Left ventricle myocardium inferior (tissue), 1 donor: ENCODE results near the gene ANKRD22. TPM values are rescaled to one million over a fixed set of nuclear protein-coding genes. Genes with fewer than 3 reads are reported as not detected.

Experiments
- DNase-seq: peaks from one replicate; pipeline ENCODE4 v3.0.0-alpha.2; 2020
- H3K27ac ChIP-seq: fragments of 200-600 bp; replicated peaks from 2 replicates; pipeline ENCODE4 v1.8.0; 2021
- H3K27me3 ChIP-seq: fragments of 200-600 bp; 2 replicates; pipeline ENCODE4 v1.8.0; 2021; ENCODE audit warnings: low read depth
- H3K36me3 ChIP-seq: fragments of 200-600 bp; 2 replicates; pipeline ENCODE4 v1.8.0; 2021
- H3K4me1 ChIP-seq: fragments of 200-600 bp; 2 replicates; pipeline ENCODE4 v1.8.0; 2021
- H3K4me3 ChIP-seq: fragments of 200-600 bp; 2 replicates; pipeline ENCODE4 v1.8.0; 2021; ENCODE audit warnings: mild to moderate bottlenecking, moderate library complexity
- H3K9me3 ChIP-seq: fragments of 200-600 bp; replicated peaks from 2 replicates; pipeline ENCODE4 v1.8.0; 2021
- intact Hi-C: fragments of 100-400 bp; cut with micrococcal nuclease; formaldehyde crosslinking; loops from one replicate; pipeline ENCODE4 v1.11.0; 2022
- total RNA-seq: library from RNA; stranded (reverse); fragmentation: NEBNext Ultra II Directional; extraction: Animal tissue kit (Norgen Biotek cat#: 25700); gene quantifications from one replicate; pipeline ENCODE4 v1.2.1, GENCODE V29; 2021
- TF ChIP-seq, protein P1 (sequence below): fragments of 200-600 bp; IDR thresholded peaks from 2 replicates; pipeline ENCODE4 v1.8.0; 2021; ENCODE audit warnings: antibody characterized with exemption, mild to moderate bottlenecking, borderline replicate concordance
- donor health status: DM: no; HTN: yes; CAD: no; lungs with severe emphysema.

ANKRD22 gene
- total RNA-seq, 1 donor from 2014 or later: not detected

DNA sequence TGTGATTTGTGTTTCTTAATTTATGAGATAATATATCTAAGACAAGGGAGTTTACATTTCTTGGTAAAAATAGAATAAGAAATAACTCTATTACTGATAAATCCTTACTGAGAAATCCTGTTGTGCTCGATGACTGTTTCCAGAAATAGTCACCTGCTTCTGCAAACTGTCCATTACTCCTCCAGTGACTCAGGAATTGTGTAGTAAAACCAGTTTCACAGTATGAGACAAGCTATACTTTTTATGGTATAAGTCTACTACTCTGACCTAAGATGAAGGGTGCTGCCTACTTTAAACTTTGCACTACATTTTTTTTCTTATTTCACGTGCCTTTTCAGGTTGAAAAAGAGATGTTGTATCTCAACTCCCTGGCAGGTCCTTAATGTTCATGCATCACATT, 6.8 kb upstream of the ANKRD22 start:
- Histone ChIP-seq H3K4me1 (peaks cover 10% of the 10 kb centered on the region), H3K27me3 (peaks cover 1% of the 10 kb centered on the region), H3K9me3 (no peaks in the 10 kb centered on the region), H3K27ac (no peak overlapping the region), H3K36me3 (no peaks in the 10 kb centered on the region), H3K4me3 (no peak overlapping the region)
- TF ChIP-seq, protein P1, sequence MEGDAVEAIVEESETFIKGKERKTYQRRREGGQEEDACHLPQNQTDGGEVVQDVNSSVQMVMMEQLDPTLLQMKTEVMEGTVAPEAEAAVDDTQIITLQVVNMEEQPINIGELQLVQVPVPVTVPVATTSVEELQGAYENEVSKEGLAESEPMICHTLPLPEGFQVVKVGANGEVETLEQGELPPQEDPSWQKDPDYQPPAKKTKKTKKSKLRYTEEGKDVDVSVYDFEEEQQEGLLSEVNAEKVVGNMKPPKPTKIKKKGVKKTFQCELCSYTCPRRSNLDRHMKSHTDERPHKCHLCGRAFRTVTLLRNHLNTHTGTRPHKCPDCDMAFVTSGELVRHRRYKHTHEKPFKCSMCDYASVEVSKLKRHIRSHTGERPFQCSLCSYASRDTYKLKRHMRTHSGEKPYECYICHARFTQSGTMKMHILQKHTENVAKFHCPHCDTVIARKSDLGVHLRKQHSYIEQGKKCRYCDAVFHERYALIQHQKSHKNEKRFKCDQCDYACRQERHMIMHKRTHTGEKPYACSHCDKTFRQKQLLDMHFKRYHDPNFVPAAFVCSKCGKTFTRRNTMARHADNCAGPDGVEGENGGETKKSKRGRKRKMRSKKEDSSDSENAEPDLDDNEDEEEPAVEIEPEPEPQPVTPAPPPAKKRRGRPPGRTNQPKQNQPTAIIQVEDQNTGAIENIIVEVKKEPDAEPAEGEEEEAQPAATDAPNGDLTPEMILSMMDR: no peak
- intact Hi-C loops: no loop called here
- no peak for DNase-seq

DNA sequence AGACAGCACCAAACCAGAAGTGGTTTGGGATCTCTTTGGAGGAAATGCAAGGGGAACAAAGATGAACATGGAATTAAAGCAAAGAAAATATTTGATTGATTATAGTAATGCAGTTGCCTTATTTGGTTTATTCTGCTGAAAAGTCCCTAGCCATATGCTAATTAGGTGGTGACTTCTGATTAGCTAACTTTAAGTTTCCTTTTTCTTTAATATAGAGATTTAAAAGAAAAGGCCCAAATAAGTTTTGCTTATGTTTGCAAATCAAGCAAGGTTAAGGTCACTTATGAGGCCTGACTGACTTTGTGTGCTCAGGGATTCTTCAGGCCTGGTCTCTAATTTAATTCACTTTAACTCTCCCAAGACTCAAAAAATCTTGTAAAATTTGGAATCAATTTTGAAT, 6.2 kb upstream of the ANKRD22 start:
- H3K4me1 ChIP-seq: peaks cover 10% of the 10 kb centered on the region
- DNase-seq: no peak
- TF ChIP-seq, protein P1: no peak
- H3K9me3 ChIP-seq: no peaks in the 10 kb centered on the region
- H3K27ac ChIP-seq: no peak overlapping the region
- no peaks in the 10 kb centered on the region for H3K27me3 ChIP-seq
- no peaks in the 10 kb centered on the region for H3K36me3 ChIP-seq
- H3K4me3 ChIP-seq: no peak overlapping the region
- intact Hi-C loops: no loop called here

- Histone ChIP-seq H3K27me3 (no peaks in the 10 kb centered on the region), H3K27ac (no peak overlapping the region), H3K4me3 (no peak overlapping the region), H3K36me3 (no peaks in the 10 kb centered on the region), H3K4me1 (peaks cover 10% of the 10 kb centered on the region), H3K9me3 (no peaks in the 10 kb centered on the region)
- TF ChIP-seq, protein P1: no peak
- intact Hi-C loops: no loop called here
- no peak for DNase-seq
Measured at GRCh38 chr10:88854684-88855083, 3.0 kb upstream of the ANKRD22 start.

- Histone ChIP-seq H3K4me3 (no peak overlapping the region), H3K9me3 (no peaks in the 10 kb centered on the region), H3K27me3 (no peaks in the 10 kb centered on the region), H3K27ac (no peak overlapping the region), H3K36me3 (no peaks in the 10 kb centered on the region), H3K4me1 (peaks cover 5% of the 10 kb centered on the region)
- TF ChIP-seq, protein P1: no peak
- DNase-seq: no peak
- intact Hi-C loops: no loop called here
Measured at GRCh38 chr10:88853155-88853881, 1.7 kb upstream of the ANKRD22 start.

GRCh38 chr10:88852327-88852726, 683 bp upstream of the ANKRD22 start:
- Histone ChIP-seq H3K4me1 (no peaks in the 10 kb centered on the region), H3K9me3 (no peaks in the 10 kb centered on the region), H3K4me3 (no peak overlapping the region), H3K27me3 (no peaks in the 10 kb centered on the region), H3K27ac (no peak overlapping the region), H3K36me3 (no peaks in the 10 kb centered on the region)
- TF ChIP-seq, protein P1: no peak
- intact Hi-C loops: no loop called here
- no peak for DNase-seq
